Stimulated activated CD4-positive, alpha-beta T cell treated with anti-CD3 and anti-CD28 coated beads, TNF-alpha, amount 100 ng/mL, for 1 hour (primary cell): ENCODE data around the gene TTLL4.

ENCODE experiments used
- DNase-seq, 3 donors: peaks; one replicate each; pipeline ENCODE4 v3.0.0-alpha.2; 2020; ENCODE audit warnings: low read depth in 3 of 3, low spot score in 1 of 3

The TTLL4 gene

GRCh38 chr2:218781691-218782527 lies 71.3 kb downstream of the TTLL4 start, which contains the start of gene CYP27A1:
CYP27A1 (plus strand) TSS chr2:218782147; CDS start chr2:218782183, 36 bp downstream.
- DNase-seq = no peak

GRCh38 chr2:218782528-218782844 lies 71.9 kb downstream of the TTLL4 start:
- DNase-seq = no peak

GRCh38 chr2:218783688-218784087 lies 73.1 kb downstream of the TTLL4 start:
- no peak for DNase-seq

- no peak for DNase-seq
Measured at GRCh38 chr2:218785103-218785502, 74.5 kb downstream of the TTLL4 start.

GRCh38 chr2:218786133-218786532 lies 75.5 kb downstream of the TTLL4 start:
- no peak for DNase-seq

- no peak for DNase-seq
Measured at GRCh38 chr2:218788529-218789255, 78.1 kb downstream of the TTLL4 start.

GRCh38 chr2:218792433-218792832 lies 81.8 kb downstream of the TTLL4 start:
- DNase-seq = no peak

GRCh38 chr2:218796691-218797090 lies 86.1 kb downstream of the TTLL4 start:
- DNase-seq = no peak

GRCh38 chr2:218798767-218799504 lies 88.3 kb downstream of the TTLL4 start:
- DNase-seq = no peak

- DNase-seq = no peak
Measured at GRCh38 chr2:218799990-218800389, 89.4 kb downstream of the TTLL4 start.

GRCh38 chr2:218802386-218802994 lies 91.9 kb downstream of the TTLL4 start:
- DNase-seq = no peak

- DNase-seq = no peak
Measured at GRCh38 chr2:218804817-218805216, 94.2 kb downstream of the TTLL4 start.
